ENCODE results near the gene LMOD1. TPM values are rescaled to one million over a fixed set of nuclear protein-coding genes. Genes with fewer than 3 reads are reported as not detected.
"Not testable (repeated sequence)": the region's sequence is repeated elsewhere in the genome, so short reads cannot be mapped to it uniquely, and the experiment has no call there.

LMOD1 gene
- total RNA-seq (2014; rRNA removed; shearing (Covaris generic)): not detected in 2 replicates

DNA sequence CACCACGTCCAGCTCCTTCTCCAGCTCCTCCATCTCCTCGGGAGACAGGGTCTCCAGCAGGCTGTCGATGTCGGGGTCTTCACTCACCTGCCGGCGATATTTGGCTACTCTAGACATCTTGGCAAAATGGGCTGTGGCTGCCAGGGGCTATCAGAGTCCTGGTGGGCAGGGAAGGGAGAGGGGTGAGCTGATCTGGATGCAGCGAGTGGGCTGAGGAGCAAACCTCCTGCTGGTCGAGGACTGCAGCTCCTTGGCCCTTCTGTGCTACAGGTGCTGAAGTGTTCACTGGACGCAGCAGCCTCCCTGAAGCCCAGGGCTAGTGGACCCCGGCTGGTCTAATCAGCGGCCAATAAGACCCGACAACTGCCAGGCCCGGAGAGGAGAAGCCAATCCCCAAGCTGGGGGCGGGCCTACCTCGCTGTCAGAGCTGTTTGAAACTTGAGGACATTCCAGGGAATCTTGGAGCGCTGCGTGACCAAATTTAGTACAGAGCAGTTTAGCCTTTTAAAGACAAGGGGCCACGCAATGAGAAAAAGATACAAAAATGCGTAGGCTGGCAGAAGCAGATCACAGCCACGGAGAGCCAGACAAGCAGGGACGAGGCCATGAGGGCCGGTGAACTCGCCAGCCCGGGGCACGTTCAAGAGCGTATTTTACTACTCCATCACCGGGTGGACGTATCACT is at the start of gene LMOD1:
LMOD1 (minus strand) TSS at position 325 of the 685 bp plus-strand sequence; CDS start at position 117, 208 bp downstream.
- peak; percentile 61 for DNase-seq (ENCODE audit: low spot score)

DNA sequence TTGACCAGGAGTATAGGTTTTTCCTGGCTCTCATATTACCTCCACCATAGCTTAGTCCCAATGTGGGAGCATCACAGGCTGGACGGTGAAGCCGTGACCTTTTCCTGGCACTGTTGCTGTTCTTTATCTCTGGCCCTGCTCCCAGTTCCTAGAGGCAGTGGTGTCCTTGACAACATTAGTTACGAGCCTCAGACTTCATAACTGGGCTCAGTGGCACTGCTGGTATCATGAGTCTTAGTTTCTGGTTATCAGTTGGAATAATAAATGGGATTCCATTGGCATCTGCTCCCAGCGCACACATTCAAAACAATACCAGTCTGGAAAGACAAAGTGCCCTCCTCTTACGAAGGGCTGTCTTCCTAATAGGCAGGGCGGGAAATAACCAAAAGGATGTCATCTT is 44.1 kb upstream of the LMOD1 start:
- DNase-seq (ENCODE audit: low spot score): no peak

DNA sequence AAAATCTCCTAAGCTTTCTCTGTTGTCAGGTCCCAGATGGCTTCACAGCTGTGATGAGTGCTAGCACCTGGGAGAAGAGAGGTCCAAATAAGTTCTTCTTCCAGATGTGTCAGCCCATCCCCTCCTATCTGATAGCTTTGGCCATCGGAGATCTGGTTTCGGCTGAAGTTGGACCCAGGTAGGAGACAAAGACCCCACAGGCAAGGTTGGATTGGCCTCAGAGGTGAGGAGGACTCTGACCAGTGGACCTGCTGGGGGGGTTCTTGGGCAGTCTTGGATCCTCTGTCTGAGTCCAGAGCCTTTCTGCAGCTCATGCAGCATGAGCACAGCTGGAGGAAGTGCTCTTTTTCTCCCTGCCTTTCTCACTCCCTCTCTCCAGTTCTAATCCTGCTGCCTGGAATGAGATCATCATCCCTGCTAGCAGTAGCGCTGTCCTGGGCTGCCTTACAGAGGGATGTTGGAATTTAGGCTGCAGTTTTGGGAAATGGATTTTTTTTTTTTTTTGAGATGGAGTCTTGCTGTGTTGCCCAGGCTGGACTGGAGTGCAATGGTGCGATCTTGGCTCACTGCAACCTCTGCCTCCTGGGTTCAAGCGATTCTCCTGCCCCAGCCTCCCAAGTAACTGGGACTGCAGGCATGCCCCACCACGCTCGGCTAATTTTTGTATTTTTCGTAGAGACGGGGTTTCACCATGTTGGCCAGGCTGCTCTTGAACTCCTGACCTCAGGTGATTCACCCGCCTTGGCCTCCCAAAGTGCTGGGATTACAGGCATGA is 43.2 kb upstream of the LMOD1 start:
- DNase-seq (ENCODE audit: low spot score): no peak

DNA sequence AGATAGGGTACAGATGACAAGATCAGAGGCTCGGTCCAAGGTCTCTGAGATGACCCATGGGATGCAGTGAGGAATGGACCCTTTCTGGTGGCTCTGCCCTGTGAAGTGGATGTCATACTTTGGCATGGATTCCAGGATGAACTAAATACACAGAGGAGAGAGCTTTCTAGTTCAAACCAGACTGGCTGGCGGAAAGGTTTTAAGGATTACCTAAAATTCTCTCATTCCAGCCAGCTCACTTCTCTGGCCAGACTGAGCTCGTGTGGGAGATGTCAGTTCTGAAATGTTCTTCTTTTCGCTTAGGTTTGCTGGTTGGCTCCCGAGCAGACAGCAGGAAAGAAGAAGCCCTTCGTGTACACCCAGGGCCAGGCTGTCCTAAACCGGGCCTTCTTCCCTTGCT is 42.3 kb upstream of the LMOD1 start:
- DNase-seq (ENCODE audit: low spot score): no peak

DNA sequence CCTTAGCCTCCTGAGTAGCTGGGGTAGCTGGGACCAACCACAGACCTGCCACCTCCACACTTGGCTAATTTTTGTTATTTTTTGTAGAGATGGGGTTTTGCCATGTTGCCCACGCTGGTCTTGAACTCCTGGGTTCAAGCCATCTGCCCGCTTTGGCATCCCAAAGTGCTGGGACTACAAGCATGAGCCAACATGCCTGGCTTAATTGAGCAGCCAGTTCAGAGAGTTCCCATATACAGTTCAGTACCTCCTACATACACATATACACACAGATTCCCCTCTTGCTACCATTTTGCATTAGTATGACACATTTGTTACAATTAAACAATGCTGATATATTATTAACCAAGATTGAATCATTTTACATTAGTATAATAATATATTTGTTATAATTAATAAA is 39.0 kb upstream of the LMOD1 start:
- DNase-seq (ENCODE audit: low spot score): no peak

DNA sequence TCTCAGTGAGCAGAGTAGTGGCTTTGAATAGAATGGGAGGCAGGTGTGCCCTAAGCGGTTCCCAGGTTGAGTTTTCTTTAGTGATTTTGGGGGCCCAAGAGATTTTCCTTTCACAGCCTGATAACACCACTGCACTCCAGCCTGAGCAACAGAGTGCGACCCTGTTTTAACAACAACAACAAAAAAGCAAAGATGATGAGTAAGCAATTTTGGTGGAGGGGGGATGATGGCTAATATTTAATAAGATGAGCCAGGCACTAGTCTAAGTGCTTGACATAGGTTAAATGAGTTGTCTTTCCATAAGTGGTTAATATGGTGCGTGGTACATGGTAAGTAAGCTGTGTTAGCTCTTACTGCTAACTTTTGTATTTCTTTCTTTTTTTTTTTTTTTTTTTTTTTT is 38.1 kb upstream of the LMOD1 start:
- DNase-seq (ENCODE audit: low spot score): no peak

DNA sequence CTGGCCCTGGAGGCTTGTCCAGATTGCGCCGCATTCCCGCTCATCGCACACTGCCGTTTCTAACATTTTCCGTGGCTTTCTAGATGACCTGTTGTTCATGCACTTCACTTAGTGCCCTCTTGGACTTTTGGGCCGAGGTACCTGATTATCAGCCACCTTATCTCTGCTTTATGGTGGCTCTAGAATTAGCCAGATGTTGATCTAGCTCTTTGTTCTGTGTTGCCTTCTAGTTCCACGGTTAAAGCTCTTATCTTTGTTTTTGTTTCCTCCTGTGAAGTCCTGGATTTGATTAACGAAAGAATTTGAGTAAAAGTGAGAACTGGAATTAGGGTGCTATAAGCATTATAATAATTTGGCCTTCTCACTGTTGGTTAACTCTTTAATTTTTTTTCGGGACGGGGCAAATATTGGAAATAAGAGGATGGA is 37.0 kb upstream of the LMOD1 start:
- no peak for DNase-seq (ENCODE audit: low spot score)

DNA sequence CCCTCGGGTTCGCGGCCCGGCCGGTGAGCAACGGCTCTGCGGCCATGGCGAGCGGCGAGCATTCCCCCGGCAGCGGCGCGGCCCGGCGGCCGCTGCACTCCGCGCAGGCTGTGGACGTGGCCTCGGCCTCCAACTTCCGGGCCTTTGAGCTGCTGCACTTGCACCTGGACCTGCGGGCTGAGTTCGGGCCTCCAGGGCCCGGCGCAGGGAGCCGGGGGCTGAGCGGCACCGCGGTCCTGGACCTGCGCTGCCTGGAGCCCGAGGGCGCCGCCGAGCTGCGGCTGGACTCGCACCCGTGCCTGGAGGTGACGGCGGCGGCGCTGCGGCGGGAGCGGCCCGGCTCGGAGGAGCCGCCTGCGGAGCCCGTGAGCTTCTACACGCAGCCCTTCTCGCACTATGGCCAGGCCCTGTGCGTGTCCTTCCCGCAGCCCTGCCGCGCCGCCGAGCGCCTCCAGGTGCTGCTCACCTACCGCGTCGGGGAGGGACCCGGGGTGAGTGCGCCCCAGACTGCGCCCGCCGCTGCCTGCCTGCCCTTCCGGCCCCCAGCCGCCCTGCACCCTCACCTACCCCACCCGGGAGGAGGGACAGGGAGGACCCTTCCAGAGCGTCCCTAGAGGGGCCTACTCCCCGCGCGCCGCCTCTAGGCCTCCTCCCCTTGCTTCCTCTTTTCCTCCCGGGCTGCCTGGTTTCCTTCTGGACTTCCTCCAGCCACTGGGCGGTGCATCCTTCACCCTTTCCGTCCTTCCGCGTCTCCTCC is 36.5 kb upstream of the LMOD1 start, which contains the start of gene RNPEP:
RNPEP (plus strand) TSS at position 26 of the 757 bp plus-strand sequence; CDS start at position 45, 19 bp downstream.
- DNase-seq (ENCODE audit: low spot score): peak; percentile 87

DNA sequence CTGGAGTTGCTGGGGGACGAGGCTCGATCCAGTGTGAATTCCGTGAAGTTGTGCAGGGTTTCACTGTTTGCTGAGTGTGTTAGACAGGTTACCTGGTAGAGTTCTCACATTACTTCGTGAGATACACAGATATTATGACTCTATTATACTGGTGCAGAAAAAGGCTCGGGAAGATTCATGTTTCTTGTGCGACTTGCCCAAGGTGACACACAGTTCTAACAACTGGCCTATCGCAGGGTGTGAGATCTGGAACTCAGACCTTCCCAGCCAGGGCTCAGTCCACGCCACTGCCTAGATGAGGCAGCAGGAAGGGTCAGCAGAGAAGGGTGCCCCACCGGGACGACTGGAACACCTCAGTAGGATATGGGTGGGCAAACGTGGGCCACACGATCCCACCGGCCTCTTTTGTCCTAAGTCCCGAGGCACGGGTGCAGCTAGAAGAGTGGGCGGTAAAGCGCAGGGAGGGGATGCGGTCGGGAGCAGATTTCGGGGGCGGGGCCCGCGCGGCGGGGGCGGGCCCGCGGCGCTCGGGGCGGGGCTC is 35.8 kb upstream of the LMOD1 start:
- peak; percentile 13 for DNase-seq (ENCODE audit: low spot score)

DNA sequence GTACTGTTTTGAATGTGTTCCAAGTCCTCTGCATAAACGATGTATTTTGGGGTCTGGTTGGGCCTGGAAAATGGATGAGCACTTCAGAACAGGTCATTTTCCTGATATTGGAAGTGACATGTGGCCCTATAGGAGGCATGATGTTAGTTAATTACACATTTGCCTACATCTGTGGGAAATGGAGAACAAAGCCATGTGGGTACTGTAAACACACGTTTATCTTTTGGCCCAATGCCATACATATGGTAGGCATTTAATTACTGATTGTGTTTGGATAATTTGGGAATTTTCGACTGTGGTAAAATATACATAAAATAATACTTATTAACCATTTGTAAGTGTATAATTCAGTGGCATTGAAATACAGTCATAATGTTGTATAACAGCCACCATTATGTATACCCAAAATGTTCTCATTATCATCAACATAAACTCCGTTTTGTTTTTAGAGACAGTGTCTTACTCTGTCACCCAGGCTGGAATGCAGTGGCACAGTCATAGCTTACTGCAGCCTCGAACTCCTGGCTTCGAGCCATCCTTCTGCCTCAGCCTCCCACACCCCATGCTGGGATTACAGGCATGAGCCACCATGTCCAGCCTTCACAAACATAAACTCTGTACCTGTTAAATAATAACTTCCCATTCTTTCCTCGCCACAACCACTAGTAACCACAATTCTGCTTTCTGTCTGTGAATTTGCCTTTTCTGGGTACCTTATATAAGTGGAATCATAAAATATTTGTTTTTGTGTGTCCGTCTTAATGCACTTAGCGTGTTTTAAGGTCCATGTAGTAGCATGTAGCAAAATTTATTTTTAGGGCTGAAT is 24.2 kb upstream of the LMOD1 start:
- DNase-seq (ENCODE audit: low spot score): no peak

DNA sequence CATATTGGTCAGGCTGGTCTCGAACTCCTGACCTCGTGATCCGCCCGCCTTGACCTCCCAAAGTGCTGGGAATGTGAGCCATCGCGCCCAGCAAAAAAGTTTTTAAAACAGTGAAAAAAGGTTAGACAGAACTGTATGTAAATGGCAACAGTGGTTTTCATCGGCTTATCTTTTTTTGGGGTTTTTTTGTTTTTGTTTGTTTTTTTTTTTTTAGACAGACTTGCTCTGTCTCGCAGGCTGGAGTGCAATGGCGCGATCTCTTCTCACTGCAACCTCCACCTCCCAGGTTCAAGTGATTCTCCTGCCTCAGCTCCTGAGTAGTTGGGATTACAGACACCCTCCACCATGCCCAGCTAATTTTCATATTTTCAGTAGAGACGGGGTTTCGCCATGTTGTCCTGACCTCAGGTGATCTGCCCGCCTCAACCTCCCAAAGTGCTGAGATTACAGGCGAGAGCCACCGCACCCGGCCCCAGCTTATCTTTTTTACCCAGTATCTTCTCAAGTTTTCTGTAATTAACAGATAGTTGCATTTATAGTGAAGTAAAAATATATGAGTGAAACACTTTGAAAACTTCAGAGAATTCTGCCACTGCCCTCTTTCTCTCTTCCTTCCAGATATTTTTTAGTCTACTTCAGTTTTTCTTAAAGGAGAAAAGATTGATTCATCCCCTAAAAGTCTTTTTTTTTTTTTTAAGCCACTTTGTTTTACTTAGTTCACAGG is 22.0 kb upstream of the LMOD1 start:
- DNase-seq (ENCODE audit: low spot score): no peak

DNA sequence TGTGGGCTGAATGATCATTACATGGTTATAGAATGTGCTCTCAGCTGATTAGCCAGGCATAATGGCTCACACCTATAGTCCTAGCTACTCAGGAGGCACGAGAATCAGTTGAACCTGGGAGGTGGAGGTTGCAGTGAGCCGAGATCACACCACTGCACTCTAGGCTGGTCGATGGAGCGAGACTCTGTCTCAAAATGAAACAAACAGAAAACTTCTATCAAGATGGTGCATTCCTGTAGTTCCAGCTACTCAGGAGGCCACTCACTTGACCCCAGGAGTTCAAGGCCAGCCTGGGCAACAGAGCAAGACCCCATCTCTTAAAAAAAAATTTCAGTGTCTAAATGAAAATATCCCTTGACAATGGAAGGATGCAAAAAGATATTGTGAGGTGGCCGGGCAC is 19.8 kb upstream of the LMOD1 start:
- no peak for DNase-seq (ENCODE audit: low spot score)

DNA sequence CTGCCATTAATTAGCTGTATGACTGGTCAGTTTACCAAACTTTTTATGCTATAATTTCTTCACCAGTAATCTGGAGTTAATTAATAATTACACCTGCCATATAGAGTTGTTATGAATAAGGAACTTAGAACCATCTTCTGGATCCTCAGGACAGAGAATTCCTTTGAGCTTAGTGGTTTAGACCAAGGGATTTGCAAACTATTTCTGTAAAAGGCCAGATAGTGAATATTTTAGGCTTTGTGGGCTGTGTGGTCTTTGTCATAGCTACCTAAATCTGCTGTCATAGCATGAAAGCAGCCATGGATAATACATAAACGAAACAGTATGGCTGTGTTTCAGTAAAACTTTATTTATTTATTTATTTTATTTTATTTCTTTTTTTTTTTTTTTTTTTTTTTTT is 17.9 kb upstream of the LMOD1 start:
- DNase-seq (ENCODE audit: low spot score): no peak

DNA sequence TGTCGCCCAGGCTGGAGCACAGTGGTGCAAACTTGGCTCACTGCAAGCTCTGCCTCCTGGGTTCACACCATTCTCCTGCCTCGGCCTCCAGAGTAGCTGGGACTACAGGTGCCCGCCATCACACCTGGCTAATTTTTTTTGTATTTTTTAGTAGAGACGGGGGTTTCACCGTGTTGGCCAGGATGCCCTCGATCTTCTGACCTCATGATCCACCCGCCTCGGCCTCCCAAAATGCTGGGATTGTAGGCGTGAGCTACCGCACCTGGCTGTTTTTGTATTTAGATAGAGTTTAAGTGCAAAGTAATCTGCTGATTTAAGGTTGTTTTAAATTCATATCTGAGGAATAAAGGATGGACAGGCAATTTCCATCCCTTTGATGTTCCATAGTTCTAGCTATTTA is 16.0 kb upstream of the LMOD1 start:
- DNase-seq (ENCODE audit: low spot score): not testable (repeated sequence)

DNA sequence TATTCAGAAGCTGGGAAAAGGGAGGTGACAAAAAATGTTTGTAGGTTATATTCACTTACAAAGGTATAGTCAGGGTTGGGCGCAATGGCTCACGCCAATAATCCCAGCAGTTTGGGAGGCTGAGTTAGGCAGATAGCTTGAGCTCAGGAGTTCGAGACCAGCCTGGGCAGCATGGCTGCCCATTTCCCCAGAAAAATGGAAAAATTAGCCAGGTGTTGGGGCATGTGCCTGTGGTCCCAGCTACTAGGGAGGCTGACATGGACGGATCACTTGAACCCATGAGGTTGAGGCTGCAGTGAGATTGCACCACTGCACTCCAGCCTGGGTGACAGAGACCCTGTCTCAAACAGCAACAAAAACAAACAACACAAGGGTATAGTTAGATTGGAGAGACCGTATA is 12.0 kb upstream of the LMOD1 start:
- no peak for DNase-seq (ENCODE audit: low spot score)

DNA sequence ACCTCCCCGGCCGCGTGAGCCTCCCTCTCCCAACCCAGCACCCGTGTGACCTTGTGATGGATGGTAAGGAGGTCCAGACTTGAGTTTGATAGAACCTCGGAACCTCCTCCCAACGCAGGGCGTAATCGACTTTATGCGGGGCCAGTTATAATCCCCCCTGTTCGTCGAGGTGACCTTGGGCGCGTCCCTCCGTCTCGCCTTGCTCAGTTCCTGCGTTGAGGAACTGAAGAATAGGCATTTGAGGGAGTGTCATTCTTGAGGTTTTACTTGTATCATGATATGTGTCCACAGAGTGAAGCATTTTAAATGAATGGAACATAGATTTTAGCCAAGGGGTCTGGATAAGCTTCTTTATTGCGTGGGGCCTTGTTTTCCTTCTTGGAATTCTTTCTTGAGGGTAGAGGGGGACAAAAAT is 9.4 kb upstream of the LMOD1 start:
- no peak for DNase-seq (ENCODE audit: low spot score)

DNA sequence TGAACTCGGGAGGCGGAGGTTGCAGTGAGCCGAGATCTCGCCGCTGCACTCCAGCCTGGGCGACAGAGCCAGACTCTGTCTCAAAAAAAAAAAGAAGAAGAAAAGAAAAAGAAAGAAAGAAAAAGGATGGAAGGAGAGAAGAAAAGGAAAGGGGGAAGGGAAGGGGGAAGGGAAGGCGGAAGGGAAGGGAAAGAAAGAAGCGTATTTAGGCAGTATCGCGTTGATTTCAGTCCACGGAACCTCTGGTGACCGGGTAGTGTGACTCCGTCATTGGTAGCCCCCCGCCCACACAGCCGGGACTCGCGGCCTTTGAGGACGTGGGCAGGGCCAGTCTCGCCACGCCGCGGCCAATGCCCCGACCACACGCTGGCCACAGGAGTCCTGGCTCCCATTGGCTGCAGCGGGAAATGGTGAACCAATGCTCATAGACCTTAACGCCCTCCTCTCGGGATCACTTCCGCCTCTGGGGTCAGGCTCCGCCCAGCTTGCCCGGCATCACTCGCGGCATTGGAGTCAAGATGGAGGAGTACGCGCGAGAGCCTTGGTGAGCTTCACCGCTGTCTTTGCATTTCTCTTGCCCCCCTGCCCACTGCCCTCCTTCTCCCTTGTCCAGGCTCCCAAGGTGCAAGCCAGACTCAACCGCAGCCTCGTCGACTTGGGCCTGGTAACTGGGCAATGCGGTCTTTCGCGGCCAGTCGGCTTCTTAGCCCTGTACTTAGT is 8.8 kb upstream of the LMOD1 start, which contains the start of gene TIMM17A:
TIMM17A (plus strand) TSS at position 495 of the 720 bp plus-strand sequence; CDS start at position 519, 24 bp downstream.
- peak; percentile 99 for DNase-seq (ENCODE audit: low spot score)

DNA sequence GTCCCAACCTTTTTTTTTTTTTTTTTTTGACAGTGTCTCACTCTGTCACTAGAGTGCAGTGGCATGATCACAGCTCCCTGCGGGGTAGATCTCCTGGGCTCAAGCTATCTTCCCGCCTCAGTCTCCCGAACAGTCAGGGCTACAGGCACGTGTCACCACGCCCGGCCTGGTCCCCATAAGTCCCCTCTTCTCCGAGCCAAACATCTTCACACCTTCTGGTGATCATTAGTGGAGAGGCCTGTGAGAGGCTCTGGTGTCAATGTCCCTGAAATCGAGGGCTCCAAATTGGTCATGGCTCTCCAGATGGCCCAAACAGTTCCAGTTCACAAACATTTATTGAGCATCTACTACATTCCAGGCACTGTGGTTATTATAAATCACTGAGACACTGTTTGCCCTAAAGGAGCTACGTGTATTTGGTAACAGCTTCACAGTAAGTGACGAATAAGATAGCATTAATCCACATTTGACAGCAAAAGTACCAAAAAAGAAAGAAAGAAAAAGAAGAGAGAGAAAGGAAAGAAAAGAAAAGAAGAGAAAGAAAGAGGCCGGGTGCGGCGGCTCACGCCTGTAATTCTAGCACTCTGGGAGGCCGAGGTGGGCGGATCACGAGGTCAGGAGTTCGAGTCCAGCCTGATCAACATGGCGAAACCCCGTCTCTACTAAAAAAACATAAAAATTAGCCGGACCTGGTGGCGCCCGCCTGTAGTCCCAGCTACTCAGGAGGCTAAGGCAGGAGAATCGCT is 8.1 kb upstream of the LMOD1 start:
- no peak for DNase-seq (ENCODE audit: low spot score)

DNA sequence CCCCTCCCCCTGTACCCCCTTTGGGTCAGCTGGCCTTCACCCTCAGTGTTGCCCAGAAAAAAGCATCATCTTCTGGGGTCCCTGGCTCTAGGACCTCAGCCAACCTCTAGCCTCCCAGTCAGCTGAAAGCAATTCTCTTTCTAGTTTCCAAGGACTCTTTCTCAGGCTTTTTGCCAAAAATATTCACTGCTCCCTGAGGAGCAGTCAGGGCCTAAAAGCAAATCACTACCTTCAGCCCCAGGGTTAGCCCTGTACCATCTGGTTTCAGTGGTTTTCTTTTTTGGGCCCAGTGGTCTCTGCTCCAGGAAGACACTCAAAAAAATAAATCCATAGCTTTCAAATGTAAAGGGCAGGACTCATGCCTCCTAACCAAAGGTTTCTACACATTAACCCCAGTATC is 3.1 kb upstream of the LMOD1 start:
- no peak for DNase-seq (ENCODE audit: low spot score)

Data from A172 (cell line).